Prostate gland (tissue), 2 donors: ENCODE results near the gene RUNX3.

ENCODE experiments used
- POLR2A ChIP-seq: fragments of 450-650 bp; IDR thresholded peaks from one replicate; pipeline ENCODE4 v1.6.1; 2016; ENCODE audit warnings: antibody characterized with exemption, mild to moderate bottlenecking
- POLR2AphosphoS5 ChIP-seq: sonication (generic); formaldehyde crosslinking; IDR thresholded peaks from one replicate; pipeline ENCODE4 v1.6.1; 2017; ENCODE audit warnings: antibody characterized with exemption
- TF ChIP-seq, protein P1 (sequence below), 4 experiments: fragments of 200-600 bp in 2 of 4; fragments of 450-650 bp in 2 of 4; sonication (generic) in 2 of 4; IDR thresholded peaks; 1 replicate in 3 of 4; 2 replicates in 1 of 4; pipeline ENCODE4 v1.5.1; 2016 to 2019; ENCODE audit warnings: antibody characterized with exemption in 4 of 4, mild to moderate bottlenecking in 2 of 4, moderate library complexity in 2 of 4

DNA sequence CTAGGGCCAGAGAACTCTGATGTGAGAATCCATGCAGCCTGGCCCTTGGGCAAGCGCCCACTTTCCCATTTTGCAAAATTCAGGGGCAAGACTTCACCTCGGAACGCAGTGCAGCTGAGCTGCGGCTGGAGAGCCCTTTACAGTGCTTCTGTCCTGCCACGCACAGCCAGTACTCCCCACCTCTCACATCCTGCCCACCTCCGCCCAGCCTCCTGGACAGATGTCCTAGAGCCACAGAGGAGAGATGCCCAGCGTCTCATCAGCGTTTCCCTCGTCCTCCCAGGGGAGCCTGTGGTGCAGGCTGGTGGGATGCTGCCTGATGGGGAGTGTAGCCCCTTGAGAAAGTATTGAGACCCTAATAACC is 29.6 kb downstream of the RUNX3 start:
- TF ChIP-seq POLR2A, result no peak
- TF ChIP-seq POLR2AphosphoS5, result no peak
- TF ChIP-seq, protein P1, sequence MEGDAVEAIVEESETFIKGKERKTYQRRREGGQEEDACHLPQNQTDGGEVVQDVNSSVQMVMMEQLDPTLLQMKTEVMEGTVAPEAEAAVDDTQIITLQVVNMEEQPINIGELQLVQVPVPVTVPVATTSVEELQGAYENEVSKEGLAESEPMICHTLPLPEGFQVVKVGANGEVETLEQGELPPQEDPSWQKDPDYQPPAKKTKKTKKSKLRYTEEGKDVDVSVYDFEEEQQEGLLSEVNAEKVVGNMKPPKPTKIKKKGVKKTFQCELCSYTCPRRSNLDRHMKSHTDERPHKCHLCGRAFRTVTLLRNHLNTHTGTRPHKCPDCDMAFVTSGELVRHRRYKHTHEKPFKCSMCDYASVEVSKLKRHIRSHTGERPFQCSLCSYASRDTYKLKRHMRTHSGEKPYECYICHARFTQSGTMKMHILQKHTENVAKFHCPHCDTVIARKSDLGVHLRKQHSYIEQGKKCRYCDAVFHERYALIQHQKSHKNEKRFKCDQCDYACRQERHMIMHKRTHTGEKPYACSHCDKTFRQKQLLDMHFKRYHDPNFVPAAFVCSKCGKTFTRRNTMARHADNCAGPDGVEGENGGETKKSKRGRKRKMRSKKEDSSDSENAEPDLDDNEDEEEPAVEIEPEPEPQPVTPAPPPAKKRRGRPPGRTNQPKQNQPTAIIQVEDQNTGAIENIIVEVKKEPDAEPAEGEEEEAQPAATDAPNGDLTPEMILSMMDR (IDR thresholded peaks at IDR 0.05), result no peak
